ENCODE measurements around the gene RHBDL1.

RHBDL1 gene

GRCh38 chr16:694187-694862 is 18.9 kb downstream of the RHBDL1 start:
- Histone ChIP-seq H3K4me1 (peaks cover 16% of the 10 kb centered on the region), H3K27me3 (ENCODE audit: control insufficient read depth, insufficient read depth, low read length) (no peaks in the 10 kb centered on the region), H3K4me3 (ENCODE audit: low read depth, low read length) (peak overlapping the region; percentile 56), H3K9ac (no peak overlapping the region), H3K27ac (no peak overlapping the region), H3K9me3 (ENCODE audit: control insufficient read depth, low read length) (no peaks in the 10 kb centered on the region), H2AFZ (no peak overlapping the region), H3K4me2 (ENCODE audit: low read length) (peak overlapping the region; percentile 72), H3K79me2 (peaks cover 5% of the 10 kb centered on the region), H3K36me3 (ENCODE audit: control insufficient read depth, insufficient read depth, low read length) (no peaks in the 10 kb centered on the region)
- TF ChIP-seq CTCF (IDR thresholded peaks at IDR 0.05), result no peak

GRCh38 chr16:694863-695354 is 19.4 kb downstream of the RHBDL1 start:
- no peaks in the 10 kb centered on the region for H3K27me3 ChIP-seq (ENCODE audit: control insufficient read depth, insufficient read depth, low read length)
- peaks cover 3% of the 10 kb centered on the region for H3K79me2 ChIP-seq
- no peak for TF ChIP-seq CTCF (IDR thresholded peaks at IDR 0.05)
- H2AFZ ChIP-seq, result no peak overlapping the region
- H3K4me3 ChIP-seq (ENCODE audit: low read depth, low read length), result peak overlapping the region; percentile 56
- H3K4me2 ChIP-seq (ENCODE audit: low read length), result peak overlapping the region; percentile 72
- peaks cover 13% of the 10 kb centered on the region for H3K4me1 ChIP-seq
- no peak overlapping the region for H3K9ac ChIP-seq
- no peaks in the 10 kb centered on the region for H3K36me3 ChIP-seq (ENCODE audit: control insufficient read depth, insufficient read depth, low read length)
- no peak overlapping the region for H3K27ac ChIP-seq
- H3K9me3 ChIP-seq (ENCODE audit: control insufficient read depth, low read length), result no peaks in the 10 kb centered on the region

GRCh38 chr16:695355-696089 is 20.1 kb downstream of the RHBDL1 start:
- H3K9ac ChIP-seq, result no peak overlapping the region
- peak overlapping the region; percentile 65 for H3K4me3 ChIP-seq (ENCODE audit: low read depth, low read length)
- H3K27me3 ChIP-seq (ENCODE audit: control insufficient read depth, insufficient read depth, low read length), result no peaks in the 10 kb centered on the region
- no peaks in the 10 kb centered on the region for H3K9me3 ChIP-seq (ENCODE audit: control insufficient read depth, low read length)
- TF ChIP-seq CTCF (IDR thresholded peaks at IDR 0.05), result no peak
- peaks cover 3% of the 10 kb centered on the region for H3K79me2 ChIP-seq
- peak overlapping the region; percentile 95 for H3K27ac ChIP-seq
- H3K4me2 ChIP-seq (ENCODE audit: low read length), result peak overlapping the region; percentile 78
- H3K4me1 ChIP-seq, result peaks cover 11% of the 10 kb centered on the region
- H2AFZ ChIP-seq, result peak overlapping the region; percentile 40
- H3K36me3 ChIP-seq (ENCODE audit: control insufficient read depth, insufficient read depth, low read length), result no peaks in the 10 kb centered on the region

- H3K27ac ChIP-seq, result no peak overlapping the region
- H3K4me1 ChIP-seq, result no peaks in the 10 kb centered on the region
- H3K4me3 ChIP-seq (ENCODE audit: low read depth, low read length), result no peak overlapping the region
- no peak for TF ChIP-seq CTCF (IDR thresholded peaks at IDR 0.05)
- H3K4me2 ChIP-seq (ENCODE audit: low read length), result no peak overlapping the region
- H3K36me3 ChIP-seq (ENCODE audit: control insufficient read depth, insufficient read depth, low read length), result no peaks in the 10 kb centered on the region
- H3K9me3 ChIP-seq (ENCODE audit: control insufficient read depth, low read length), result no peaks in the 10 kb centered on the region
- peaks cover 5% of the 10 kb centered on the region for H3K27me3 ChIP-seq (ENCODE audit: control insufficient read depth, insufficient read depth, low read length)
- H3K79me2 ChIP-seq, result peaks cover 27% of the 10 kb centered on the region
- H2AFZ ChIP-seq, result no peak overlapping the region
- H3K9ac ChIP-seq, result no peak overlapping the region
These were observed 23.6 kb downstream of the RHBDL1 start for GRCh38 chr16:698911-699671.
